22Rv1 (cell line): ENCODE results near the gene BCR.

Experiments
- CTCF ChIP-seq: fragments of 450-650 bp; IDR thresholded peaks from 2 replicates; pipeline ENCODE4 v1.5.1; 2017; ENCODE audit warnings: mild to moderate bottlenecking
- ZFX ChIP-seq: fragments of 450-650 bp; IDR thresholded peaks from 2 replicates; pipeline ENCODE4 v1.6.1; 2017; ENCODE audit warnings: antibody characterized with exemption, borderline replicate concordance

- TF ChIP-seq CTCF (no peak), ZFX (no peak)
Measured at GRCh38 chr22:23217171-23218052, 37.1 kb downstream of the BCR start.
